ENCODE results near the gene PER2. TPM values are rescaled to one million over a fixed set of nuclear protein-coding genes. Genes with fewer than 3 reads are reported as not detected.

Gene PER2
- total and polyA plus RNA-seq, 9 of the 15 experiments (the other 6 are each of a cell fraction or from before 2014, with no cell fraction given): 1.1 to 10.3 (median 2.9) TPM

GRCh38 chr2:238257786-238258700 is 30.4 kb downstream of the PER2 start:
- ATAC-seq: no peak
- no peaks in the 10 kb centered on the region for H3K9me3 ChIP-seq (replicated peaks; ENCODE audit: control insufficient read depth, insufficient read depth, low read depth, low read length)
- no peaks in the 10 kb centered on the region for H3K79me2 ChIP-seq (ENCODE audit: control insufficient read depth, insufficient read depth, low read length)
- H3K4me3 ChIP-seq: no peak overlapping the region
- no peak overlapping the region for H3K4me2 ChIP-seq (ENCODE audit: insufficient read depth, low read length)
- ChIA-PET POLR2A (no interaction called here), CTCF (ENCODE audit: low intra/inter-chr PET ratio) (no interaction called here)
- H3K4me1 ChIP-seq (replicated peaks in 1 of 2; ENCODE audit: control insufficient read depth in 2 of 2, insufficient read depth in 2 of 2, low read length in 2 of 2): peaks cover 0 to 5% of the 10 kb centered on the region in 2 experiments; a peak in 2 of 5 replicates
- no peak overlapping the region for H3K9ac ChIP-seq (ENCODE audit: insufficient read depth in 1 of 2, low read depth in 2 of 2, low read length in 2 of 2)
- intact Hi-C loops (cut with micrococcal nuclease): no loop called here
- no peaks in the 10 kb centered on the region for H3K27me3 ChIP-seq (ENCODE audit: control insufficient read depth in 2 of 2, insufficient read depth in 2 of 2, low read length in 2 of 2)
- no peak overlapping the region for H3K27ac ChIP-seq (ENCODE audit: extremely low read depth, low read depth, low read length)
- no peak overlapping the region for H2AFZ ChIP-seq (ENCODE audit: low read depth, low read length)
- WGBS (ENCODE audit: insufficient coverage, low coverage, missing lambda C conversion rate): 76% methylated on average over 15 of the region's 15 CpGs
- H3K9me1 ChIP-seq (ENCODE audit: control insufficient read depth, insufficient read depth, low read length): no peaks in the 10 kb centered on the region
- peaks cover 56% of the 10 kb centered on the region; the same call in 2 of the 3 replicates for H3K36me3 ChIP-seq (ENCODE audit: control insufficient read depth, insufficient read depth, low read length)
- H4K20me1 ChIP-seq (replicated peaks; ENCODE audit: control insufficient read depth, insufficient read depth, low read length): no peaks in the 10 kb centered on the region
- DNase-seq (ENCODE audit: extremely low read depth in 1 of 4, low spot score in 3 of 4): no peak
- no TSS peak for BruUV-seq (replicated peaks)
- FAIRE-seq: no peak
- no peak for TF ChIP-seq ARID2 (IDR thresholded peaks at IDR 0.05)
- no peak for TF ChIP-seq GTF2E2 (tag; IDR thresholded peaks at IDR 0.05)
- no peak for TF ChIP-seq MBD1 (CRISPR knock-in tag; IDR thresholded peaks at IDR 0.05)
- no peak for TF ChIP-seq HINFP (tag; conservative IDR thresholded peaks at IDR 0.05; ENCODE audit: low read depth)
- no peak for TF ChIP-seq SIRT6 (IDR thresholded peaks at IDR 0.05; ENCODE audit: low read depth, low read length)
- no peak for TF ChIP-seq ZNF436 (CRISPR knock-in tag; IDR thresholded peaks at IDR 0.05)
- TF ChIP-seq ZNF512 (tag; IDR thresholded peaks at IDR 0.05): no peak
- no peak for TF ChIP-seq NKRF (IDR thresholded peaks at IDR 0.05; ENCODE audit: borderline replicate concordance)
- no peak for TF ChIP-seq SMARCA5 (IDR thresholded peaks at IDR 0.05)
- in situ Hi-C loops (cut with MboI): loop anchor here (25.0 kb wide), 1 partner anchor 396 kb away; the partner anchor contains the start of gene RAMP1

Data from K562 (cell line).